Activated T-cell treated with anti-CD3 and anti-CD28 coated beads for 4 hours (primary cell): Measurements from ENCODE around the gene P2RX5.
A peak's percentile ranks its signal among the peaks of the same experiment; 100 is the strongest.

Source experiments
- DNase-seq: peaks from one replicate; pipeline ENCODE4 v3.0.0-alpha.2; 2020

The P2RX5 gene

DNA sequence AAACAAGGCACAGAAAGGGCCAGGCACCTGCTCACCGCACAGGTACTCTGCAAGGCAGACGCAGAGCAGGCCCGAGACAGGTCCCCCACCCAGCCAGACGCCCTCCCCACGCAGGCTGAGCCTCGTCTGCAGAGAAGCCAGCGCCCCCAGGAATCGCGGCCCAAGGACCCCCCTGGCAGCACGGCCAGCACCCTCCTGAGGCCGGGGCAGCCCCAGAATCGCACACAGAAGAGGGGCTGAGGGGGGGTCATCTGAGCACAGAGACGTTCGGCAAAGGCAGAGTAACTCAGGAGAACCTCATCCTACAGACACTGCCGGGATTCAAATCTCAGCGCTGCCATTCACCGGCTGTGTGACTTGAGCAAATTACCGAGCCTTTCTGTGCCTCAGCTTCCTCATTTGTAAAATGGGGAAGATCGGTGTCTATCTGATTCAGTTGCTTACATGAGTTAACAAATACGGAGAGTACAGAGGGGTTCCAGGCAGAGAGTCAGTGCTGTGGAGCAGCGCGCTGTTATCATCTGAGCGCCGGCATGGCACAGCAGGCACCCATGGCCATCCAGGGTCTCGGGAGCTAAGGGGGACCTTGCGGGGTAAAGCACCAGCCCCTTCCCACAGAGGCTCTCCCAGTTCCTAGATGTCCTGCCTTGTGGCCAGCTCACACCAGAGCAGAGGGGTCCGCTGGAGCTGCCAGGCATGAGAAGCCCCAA lies 17.0 kb downstream of the P2RX5 start:
- no peak for DNase-seq

GRCh38 chr17:3678095-3678820 lies 17.7 kb downstream of the P2RX5 start:
- no peak for DNase-seq

DNA sequence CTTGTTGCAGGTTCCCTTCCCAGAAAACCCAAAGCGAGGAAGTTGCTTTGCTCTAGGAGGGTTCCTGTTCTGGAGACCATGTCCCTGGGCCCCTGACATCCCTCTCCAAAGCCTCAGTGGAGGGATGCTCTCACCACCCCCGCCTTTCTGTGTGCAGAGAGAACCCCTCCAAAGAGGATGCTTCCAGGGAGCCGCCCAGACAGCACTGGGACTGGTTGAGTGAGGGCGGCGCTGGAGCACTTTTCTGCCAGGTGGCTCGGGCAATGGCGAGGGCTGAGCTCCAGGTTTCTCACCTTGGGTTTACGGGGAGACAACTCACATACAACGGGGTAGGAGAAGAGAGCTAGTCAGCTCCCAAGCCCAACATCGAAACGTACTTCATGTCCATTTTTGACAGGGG lies 20.1 kb downstream of the P2RX5 start:
- DNase-seq = no peak

DNA sequence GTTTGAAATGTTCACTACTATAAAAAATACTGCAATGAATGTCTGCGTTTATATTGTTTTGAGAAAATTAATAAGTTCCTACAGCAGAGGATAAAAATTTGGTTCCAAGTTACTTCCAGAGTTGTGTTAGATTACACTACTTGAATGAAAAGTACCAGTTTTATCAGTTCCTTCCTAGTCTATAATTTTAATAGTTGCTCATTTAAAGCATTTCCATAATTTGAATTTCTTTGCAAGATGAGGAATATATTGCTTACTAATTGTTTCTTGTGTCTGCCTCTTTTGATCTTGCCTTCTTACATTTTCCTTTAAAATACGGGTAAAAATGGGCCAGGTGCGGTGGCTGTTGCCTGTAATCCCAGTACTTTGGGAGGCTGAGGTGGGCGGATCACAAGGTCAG lies 23.4 kb downstream of the P2RX5 start:
- DNase-seq = no peak

GRCh38 chr17:3669548-3669947 lies 26.4 kb downstream of the P2RX5 start:
- no peak for DNase-seq

- DNase-seq = no peak
These were observed 26.9 kb downstream of the P2RX5 start for GRCh38 chr17:3669085-3669347.

- peak; percentile 97 for DNase-seq
These were observed 27.5 kb downstream of the P2RX5 start, which contains the start of the genes EMC6 and TAX1BP3 for GRCh38 chr17:3668279-3669084. TSS of gene EMC6 (plus strand) at chr17:3668812. CDS start at chr17:3669147, 335 bp downstream. TSS of gene TAX1BP3 (minus strand) at chr17:3668578. CDS start at chr17:3668526, 52 bp downstream.

DNA sequence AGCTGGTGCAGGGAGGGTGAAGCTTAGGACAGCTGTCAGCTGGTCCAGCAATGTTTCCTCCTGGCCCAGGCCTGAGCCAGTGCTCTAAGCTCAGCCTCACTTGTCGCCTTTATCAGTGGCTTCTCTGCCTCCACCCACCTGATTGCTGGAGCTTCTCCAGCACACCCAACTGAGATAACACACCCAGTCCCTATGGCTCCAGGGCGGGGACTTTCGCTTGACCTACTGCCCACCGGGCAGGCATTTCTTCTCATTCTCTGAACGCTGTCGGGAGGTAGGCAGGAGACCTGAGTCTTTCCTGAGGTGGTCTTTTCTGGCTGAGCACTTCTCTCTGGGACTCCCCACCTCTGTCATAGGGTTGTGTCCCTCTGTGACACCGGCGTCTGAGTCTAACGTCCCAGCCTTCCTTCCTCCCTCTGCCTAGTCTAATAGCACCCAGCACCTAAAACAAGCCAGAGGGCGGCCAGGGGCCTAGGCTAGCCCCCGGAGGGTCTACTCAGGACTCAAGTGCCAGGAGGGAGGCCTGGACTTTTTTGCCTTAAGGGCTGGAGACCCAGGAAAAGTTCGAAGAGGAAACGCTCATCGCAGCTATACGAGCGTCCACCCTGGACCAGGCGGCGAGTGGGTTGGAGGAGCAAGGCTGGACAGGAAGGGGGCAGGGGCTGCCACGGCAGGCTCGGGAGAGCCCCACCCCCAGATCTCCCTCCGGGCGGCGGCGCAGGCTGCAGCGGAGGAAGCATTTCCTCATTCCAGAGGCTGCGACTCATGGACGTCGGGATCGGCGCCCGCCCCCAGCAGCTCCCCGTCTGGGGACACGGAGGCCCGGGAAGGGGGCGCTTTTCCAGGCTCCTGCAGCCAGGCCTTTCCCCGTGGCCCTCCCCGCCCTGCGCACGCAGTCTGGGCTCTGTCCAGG lies 28.3 kb downstream of the P2RX5 start:
- DNase-seq = no peak

DNA sequence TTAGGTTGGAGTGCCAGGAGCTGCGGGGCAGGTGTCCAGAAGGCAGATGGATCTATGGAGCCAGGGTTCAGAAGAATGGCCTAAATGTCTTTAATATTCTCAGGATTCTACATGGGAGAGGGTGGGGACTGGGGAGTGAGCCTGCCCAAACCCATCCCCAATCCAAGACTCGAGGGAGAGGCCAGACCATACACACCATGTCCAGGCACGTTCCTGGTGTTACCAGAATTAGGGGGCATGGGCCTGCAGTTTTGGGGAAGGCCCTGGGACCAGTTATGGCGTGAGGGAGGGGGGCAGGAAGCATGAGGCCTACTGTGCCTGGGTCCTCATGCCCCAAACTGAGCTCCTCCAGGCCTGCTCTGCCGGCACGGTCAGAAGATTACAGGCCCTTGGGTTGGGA lies 29.4 kb downstream of the P2RX5 start:
- no peak for DNase-seq

GRCh38 chr17:3665834-3666233 lies 30.1 kb downstream of the P2RX5 start:
- DNase-seq = no peak

DNA sequence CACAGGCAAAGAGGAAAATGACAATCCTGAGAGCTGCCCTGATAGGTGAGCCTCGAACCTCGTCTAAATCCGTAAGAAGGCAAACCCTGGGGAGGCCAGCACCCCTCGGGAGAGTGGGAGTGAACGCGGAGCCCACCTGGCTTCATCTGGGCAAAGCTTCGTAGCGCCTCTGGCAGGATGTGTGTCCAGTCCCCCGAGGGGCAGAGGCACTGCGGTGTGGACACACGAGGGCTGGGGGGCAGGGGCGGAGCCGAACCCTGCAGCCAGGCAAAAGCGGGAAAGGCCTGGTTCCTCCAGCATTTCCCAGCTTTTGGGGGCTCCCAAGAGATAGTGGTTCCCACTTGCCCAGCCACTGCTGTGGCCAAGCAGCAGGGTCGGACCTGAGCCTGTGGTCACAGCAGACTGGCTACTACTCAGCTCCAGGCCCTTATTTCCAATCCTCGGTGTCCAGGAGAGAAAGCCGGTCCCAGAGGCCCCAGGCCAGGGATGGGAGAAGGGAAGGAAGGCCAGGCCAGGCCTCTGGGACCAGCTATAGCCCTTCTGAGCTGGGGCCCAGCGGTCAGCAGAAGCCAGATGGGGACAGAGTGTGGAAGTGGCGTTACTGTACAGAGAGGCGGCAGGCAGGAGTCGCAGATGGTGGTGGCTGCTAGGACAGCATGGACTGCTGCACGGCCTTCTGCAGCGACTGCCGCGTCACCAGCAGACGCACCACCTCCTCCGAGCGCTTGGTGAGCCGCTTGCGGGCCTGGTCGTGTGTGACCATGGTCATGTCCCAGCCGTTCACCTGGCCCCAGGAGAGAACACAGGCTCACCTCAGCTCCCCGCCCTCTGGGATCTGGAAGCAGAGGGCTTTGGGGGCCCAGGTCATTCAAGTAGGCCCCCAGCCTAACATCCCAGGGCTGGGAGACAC lies 32.6 kb downstream of the P2RX5 start:
- DNase-seq = no peak

- no peak for DNase-seq
These were observed 35.6 kb downstream of the P2RX5 start for GRCh38 chr17:3660311-3660891.

DNA sequence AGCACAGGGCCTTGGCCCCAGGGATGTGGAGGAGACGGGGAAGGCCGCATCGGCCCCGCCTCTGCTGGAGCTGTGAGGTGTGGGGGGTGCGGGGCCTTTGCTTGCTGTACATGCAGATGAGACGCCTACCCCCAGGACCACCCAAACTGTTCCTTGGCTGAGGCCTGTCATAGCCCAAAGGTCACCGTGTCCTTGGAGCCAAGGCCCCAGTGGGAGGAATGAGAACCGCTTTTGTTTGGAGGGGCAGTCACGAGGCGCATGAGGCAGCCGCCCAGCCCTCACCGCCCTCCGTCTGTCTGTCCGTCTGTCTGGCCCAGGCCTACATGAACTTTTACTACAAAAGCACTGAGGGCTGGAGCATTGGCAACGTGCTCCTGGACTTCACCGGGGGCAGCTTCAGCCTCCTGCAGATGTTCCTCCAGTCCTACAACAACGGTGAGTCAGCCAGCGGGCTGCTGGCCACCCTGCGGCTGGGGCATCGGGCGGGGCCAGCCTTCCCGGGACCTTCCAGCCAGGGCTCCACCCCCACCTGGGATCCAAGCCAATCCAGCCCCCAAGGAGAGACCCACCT lies 36.3 kb downstream of the P2RX5 start:
- DNase-seq = no peak

DNA sequence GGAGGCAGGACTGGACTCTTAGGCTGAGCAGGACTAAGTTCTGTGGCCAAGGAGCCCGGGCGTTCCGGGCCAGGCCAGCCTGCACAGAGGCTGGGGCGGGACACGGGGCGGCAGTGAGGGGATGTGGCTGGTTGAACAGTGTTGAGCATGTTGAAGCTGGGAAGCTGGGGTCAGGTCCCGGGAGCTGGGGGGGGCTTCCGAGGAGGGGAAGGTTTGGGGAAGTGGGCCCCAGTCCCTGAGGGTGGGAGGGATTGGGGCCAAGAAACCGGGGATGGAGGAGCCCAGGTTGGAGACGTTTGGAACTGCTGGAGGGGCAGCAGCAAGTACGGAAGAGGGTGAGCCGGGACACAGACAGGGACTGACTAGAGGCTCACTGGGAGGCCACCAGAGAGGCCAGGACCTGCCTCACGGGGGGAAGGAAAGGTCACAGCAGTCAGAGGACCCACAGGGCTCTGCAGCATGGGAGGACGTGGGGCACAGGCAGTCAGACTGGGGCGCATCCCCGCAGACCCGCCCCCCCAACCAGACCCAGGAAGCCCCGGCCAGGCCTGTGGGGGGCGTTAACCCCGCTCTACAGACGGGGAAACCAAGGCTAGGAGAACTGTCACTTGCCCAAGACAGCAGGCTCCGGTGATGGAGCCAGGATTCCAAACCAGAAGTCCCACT lies 37.0 kb downstream of the P2RX5 start:
- DNase-seq = no peak

DNA sequence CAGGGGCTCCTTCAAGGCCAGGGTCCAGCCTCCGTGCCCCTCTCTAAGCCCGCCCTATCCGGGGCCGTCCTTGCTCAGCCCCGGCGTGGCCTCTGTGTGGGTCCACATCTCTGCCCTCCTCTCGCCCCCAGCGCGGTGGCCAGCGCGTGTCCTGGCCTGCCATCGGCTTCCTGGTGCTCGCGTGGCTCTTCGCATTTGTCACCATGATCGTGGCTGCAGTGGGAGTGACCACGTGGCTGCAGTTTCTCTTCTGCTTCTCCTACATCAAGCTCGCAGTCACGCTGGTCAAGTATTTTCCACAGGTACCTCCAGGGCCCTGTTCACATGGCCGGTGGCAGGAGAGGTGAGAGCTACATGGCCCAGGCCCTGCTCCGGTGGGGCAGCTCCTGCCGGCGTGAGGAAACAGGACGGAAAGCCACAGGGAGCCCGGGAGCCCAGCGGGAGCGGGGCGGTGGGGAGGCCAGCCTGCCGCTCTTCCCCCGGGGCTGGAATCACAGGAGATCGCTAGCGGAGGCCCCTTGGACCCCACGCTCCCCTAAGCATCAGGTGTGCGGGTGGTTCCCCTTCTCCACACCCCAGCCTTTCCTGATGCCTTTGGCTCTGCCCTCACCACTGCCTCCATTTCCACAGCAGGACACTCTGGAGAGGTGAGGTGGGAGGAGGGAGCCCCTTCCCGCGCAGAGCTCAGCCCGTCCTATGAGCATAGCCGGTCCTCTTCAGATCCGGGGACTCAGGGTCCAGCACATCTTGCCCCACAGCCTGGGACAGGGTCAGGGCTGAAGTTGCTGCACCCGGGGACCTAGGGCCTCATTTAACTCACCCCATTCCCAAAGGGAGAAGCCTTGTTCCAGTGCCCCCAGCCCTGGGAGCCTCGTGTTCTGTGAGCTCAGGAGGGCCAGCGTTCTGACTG lies 37.8 kb downstream of the P2RX5 start:
- DNase-seq = no peak

- no peak for DNase-seq
These were observed 38.4 kb downstream of the P2RX5 start for GRCh38 chr17:3657588-3657869.

- DNase-seq = no peak
These were observed 39.0 kb downstream of the P2RX5 start for GRCh38 chr17:3656755-3657587.

- no peak for DNase-seq
These were observed 39.6 kb downstream of the P2RX5 start for GRCh38 chr17:3656353-3656752.

DNA sequence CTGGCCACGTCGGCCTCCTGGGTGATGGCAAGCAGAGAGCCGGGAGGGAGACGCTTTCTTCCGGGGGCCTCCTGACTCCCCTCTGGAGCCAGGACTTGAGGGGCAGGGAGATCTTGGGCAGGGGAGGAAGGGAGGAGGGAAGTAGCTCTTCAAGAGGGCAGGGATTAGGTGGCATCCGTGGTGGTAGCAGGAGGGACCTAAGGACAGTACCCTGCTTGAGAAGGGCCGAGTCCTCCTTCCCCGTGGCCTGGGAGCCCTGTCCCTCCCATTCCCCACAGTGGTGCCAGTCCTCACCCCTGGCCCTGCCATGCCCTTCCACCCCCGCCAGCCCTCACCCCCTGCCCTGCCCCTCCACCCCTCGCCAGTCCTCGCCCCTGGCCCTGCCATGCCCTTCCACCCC lies 40.2 kb downstream of the P2RX5 start:
- no peak for DNase-seq
